Neutrophil (primary cell): ENCODE data around the gene CAPRIN1.

Experiments used
- H3K27ac ChIP-seq: fragments of 200-600 bp; sonication (generic); 2 replicates; pipeline ENCODE4 v1.5.1; 2016; ENCODE audit warnings: mild to moderate bottlenecking, moderate library complexity
- H3K27me3 ChIP-seq: fragments of 200-600 bp; sonication (generic); 2 replicates; pipeline ENCODE4 v1.6.0; 2016; ENCODE audit warnings: mild to moderate bottlenecking
- H3K36me3 ChIP-seq: fragments of 200-600 bp; sonication (generic); 2 replicates; pipeline ENCODE4 v1.5.1; 2017
- H3K4me1 ChIP-seq, 2 experiments: fragments of 200-600 bp in 1 of 2; sonication (generic) in 1 of 2; 1 replicate in 1 of 2; 2 replicates in 1 of 2; pipeline versions ENCODE4 v1.5.1 to v1.6.1; 2013 to 2016; ENCODE audit warnings: low read depth in 1 of 2, low read length in 1 of 2, mild to moderate bottlenecking in 1 of 2, moderate library complexity in 1 of 2; ENCODE audit not compliant: control insufficient read depth in 1 of 2, insufficient read depth in 1 of 2
- H3K4me3 ChIP-seq, 2 experiments: fragments of 200-600 bp in 1 of 2; sonication (generic) in 1 of 2; 1 replicate in 1 of 2; 2 replicates in 1 of 2; pipeline ENCODE4 v1.5.1; 2013 to 2016; ENCODE audit warnings: low read depth in 1 of 2, low read length in 1 of 2, mild to moderate bottlenecking in 1 of 2, moderate library complexity in 1 of 2
- H3K9me3 ChIP-seq: fragments of 200-600 bp; sonication (generic); 2 replicates; pipeline ENCODE4 v1.5.1; 2016
- TF ChIP-seq, protein P1 (sequence below): fragments of 200-600 bp; sonication (generic); IDR thresholded peaks from 2 replicates; pipeline ENCODE4 v1.5.1; 2016; ENCODE audit warnings: antibody characterized with exemption

CAPRIN1 gene

DNA sequence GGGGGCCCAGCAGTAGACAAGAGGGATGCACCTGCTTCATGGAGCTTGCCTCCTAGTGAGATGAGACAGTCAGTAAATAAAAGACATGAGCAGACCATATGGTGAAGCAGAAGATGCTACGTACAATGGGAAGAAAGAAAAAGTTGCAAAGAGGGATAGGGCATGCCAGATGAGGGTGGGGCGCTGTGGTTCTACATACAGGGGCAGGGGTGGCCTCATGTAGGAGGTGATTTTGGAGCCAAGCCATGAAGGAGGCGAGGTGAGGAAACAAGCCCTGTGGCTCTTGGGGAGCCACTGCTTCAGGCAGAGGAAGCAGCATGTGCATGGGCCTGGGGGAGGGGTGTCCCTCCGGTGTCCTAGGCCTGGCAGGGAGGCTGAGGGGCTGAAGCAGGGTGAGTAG is 69.1 kb downstream of the CAPRIN1 start:
- Histone ChIP-seq H3K36me3 (peaks cover 72% of the 10 kb centered on the region), H3K27me3 (no peaks in the 10 kb centered on the region), H3K4me3 (no peak overlapping the region), H3K9me3 (no peaks in the 10 kb centered on the region), H3K27ac (no peak overlapping the region), H3K4me1 (no peaks in the 10 kb centered on the region)
- TF ChIP-seq, protein P1, sequence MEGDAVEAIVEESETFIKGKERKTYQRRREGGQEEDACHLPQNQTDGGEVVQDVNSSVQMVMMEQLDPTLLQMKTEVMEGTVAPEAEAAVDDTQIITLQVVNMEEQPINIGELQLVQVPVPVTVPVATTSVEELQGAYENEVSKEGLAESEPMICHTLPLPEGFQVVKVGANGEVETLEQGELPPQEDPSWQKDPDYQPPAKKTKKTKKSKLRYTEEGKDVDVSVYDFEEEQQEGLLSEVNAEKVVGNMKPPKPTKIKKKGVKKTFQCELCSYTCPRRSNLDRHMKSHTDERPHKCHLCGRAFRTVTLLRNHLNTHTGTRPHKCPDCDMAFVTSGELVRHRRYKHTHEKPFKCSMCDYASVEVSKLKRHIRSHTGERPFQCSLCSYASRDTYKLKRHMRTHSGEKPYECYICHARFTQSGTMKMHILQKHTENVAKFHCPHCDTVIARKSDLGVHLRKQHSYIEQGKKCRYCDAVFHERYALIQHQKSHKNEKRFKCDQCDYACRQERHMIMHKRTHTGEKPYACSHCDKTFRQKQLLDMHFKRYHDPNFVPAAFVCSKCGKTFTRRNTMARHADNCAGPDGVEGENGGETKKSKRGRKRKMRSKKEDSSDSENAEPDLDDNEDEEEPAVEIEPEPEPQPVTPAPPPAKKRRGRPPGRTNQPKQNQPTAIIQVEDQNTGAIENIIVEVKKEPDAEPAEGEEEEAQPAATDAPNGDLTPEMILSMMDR, result no peak

DNA sequence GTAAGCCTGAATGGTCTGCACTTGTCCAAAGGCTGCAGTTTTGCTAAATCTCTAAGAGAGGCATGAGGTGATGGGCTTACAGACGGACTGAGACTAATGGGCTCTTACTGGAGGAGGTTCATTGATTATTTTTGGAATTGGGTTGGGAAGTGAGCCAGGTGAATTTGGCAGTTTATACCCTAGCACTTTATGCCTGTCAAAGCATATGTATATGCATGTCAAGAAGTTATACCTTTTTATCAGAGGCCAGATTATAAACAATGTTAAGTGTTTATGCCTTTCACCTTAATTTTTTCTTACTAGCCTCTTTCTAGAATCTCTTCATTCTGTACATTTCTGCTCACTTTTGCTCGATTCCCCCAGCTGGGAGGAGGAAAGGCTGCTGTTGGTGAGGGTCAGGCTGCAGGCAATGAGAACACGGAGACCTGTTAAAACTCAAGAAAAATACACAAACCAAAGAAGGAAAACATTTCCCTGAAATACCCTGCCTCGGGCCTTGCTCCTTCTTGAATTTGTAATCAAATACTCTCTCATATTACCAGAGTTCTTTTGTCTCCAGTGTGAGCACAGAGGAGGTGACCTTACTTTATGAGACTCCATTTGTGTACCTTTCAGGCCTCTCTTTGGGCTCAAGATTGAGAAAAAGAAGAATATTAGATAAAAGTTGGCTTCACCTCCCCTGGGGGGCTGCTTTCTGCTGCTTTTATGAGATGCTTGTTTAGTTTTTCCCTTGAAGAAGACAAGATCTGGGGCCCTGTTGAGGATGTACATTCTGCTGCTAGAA is 73.5 kb downstream of the CAPRIN1 start:
- peaks cover 60% of the 10 kb centered on the region for H3K36me3 ChIP-seq

DNA sequence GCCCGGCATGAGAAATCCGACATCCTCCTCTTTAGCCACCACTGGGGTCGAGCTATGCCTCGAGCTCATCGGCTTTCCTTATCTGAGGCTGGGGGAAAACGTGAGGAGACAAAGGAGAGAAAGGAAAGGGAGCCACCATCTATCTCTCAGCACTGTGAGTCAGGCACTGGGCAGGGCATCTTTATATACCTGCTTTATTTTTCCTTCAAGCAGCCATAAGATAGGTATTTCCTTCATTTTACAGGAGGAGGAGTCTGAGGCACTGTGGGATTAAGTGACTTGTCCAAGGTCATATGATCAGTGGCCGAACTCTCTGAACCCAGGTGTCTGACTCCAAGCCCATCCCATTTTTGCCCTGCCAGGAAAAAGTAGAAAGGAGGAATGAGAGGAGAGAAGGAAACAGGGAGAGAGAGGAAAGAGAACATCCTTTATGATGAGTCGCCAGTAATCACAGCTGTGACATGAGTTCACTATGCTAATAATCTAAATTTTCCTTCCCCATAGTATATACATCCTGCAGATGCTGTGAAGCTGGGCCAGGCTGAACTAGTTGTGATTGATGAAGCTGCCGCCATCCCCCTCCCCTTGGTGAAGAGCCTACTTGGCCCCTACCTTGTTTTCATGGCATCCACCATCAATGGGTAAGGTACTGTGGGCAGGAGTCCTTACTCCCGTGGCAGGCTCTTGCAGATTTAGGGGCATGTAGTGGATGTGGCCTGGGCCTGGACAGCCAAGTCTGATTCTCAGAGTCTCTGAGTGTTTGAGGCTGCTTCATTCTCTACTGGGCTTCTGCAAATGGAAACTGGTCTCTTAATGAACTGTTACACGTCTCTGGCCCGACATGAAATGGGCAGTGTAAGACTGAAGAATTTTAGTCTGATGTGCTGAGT is 75.7 kb downstream of the CAPRIN1 start:
- Histone ChIP-seq H3K4me1 (no peaks in the 10 kb centered on the region), H3K4me3 (no peak overlapping the region), H3K36me3 (peaks cover 59% of the 10 kb centered on the region), H3K27ac (no peak overlapping the region), H3K9me3 (no peaks in the 10 kb centered on the region), H3K27me3 (no peaks in the 10 kb centered on the region)
- TF ChIP-seq, protein P1, result no peak

More for the DNA sequence above, 73.5 kb downstream of the CAPRIN1 start:
- Histone ChIP-seq H3K4me1 (no peaks in the 10 kb centered on the region), H3K27me3 (no peaks in the 10 kb centered on the region), H3K9me3 (no peaks in the 10 kb centered on the region), H3K4me3 (no peak overlapping the region), H3K27ac (no peak overlapping the region)
- TF ChIP-seq, protein P1, result no peak

DNA sequence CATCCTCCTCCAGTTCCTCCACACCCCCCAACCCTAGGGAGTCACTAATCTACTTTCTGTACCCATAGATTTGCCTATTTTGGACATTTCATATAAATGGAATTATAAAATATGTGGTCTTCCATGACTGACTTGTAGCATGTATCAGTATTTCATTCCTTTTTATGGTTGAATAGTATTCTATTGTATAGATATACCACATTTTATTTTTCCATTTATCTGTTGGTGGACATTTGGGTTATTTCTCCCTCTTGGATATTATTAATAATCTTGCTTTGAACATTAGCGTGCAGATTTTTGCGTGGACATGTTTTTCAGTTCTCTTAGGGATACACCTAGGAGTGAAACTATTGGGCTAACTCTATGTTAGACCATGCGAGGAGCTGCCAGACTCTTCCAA is 77.3 kb downstream of the CAPRIN1 start:
- Histone ChIP-seq H3K36me3 (peaks cover 56% of the 10 kb centered on the region), H3K27me3 (no peaks in the 10 kb centered on the region), H3K4me3 (no peak overlapping the region), H3K9me3 (no peaks in the 10 kb centered on the region), H3K27ac (no peak overlapping the region), H3K4me1 (no peaks in the 10 kb centered on the region)
- TF ChIP-seq, protein P1, result no peak

DNA sequence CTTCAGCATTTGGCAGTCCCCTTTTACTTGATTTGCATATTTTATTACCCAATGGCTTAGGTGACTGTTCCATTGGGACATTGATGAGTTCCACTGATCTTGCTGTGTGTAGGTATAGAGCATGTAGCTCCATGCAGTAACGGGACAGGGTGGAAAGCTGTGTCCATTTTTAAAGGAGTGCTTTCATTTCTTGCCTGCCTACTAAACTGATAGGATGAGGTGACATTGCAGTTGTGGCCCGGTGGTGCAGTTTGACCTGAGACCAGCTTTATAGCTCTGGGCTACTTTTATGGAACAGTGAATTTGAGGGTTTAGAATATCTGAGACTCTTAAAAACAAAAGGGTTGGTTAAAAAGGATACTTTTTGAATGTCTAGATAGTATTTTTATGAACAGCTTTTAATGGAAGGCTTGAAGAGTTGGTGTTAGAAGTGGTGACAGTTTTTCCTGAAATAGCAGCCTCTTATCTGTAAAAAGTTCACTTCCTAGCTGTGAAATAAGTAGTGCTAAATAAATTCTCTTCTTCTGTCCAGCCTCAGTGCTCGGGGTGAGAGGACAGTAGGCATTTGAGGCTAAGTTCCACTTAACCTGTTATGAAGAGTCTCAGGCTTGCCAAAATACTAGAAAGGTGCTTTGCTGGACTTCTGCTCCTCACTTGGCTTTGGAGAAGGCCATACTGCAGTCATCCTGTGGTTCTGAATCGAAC is 80.9 kb downstream of the CAPRIN1 start:
- no peaks in the 10 kb centered on the region for H3K4me1 ChIP-seq
- TF ChIP-seq, protein P1, result no peak
- H3K27me3 ChIP-seq, result no peaks in the 10 kb centered on the region
- H3K4me3 ChIP-seq, result no peak overlapping the region
- no peak overlapping the region for H3K27ac ChIP-seq
- H3K9me3 ChIP-seq, result no peaks in the 10 kb centered on the region
- H3K36me3 ChIP-seq, result peaks cover 61% of the 10 kb centered on the region
